Measurements from ENCODE around the gene RCN2. TPM values are rescaled to one million over a fixed set of nuclear protein-coding genes. Genes with fewer than 3 reads are reported as not detected.

RCN2 gene
- total RNA-seq, 2 experiments from 2014 or later = 21.8 to 21.9 TPM

DNA sequence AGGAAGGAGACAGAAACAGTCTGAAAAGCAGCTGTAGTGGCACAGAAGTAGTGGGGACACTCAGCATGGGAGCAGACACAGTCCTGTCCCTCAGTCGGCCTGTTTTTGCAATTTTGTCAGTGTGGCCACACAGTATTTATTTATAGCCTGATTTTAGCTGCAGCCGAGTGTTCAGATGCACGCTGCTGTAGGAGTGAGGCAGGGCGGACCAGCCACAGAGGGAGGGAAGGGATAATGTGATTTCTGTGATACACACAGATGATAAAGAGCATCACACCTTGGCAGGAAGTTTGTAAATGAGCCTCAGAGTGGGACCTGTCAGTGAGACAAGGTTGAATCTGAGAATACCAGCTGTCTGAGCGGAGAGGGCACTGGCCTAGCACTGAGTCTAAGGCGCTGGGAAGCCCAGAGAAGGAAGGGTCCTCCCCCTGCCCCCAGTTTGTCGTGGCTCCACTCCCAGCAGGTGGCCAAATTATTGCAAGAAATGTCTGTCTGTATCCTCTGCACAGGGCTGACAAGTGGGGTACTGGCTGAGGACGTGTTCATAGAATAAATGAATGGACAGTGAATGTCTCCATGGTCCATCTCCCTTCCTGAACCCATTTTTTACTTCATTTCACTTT is 67.2 kb downstream of the RCN2 start:
- no peak for DNase-seq

DNA sequence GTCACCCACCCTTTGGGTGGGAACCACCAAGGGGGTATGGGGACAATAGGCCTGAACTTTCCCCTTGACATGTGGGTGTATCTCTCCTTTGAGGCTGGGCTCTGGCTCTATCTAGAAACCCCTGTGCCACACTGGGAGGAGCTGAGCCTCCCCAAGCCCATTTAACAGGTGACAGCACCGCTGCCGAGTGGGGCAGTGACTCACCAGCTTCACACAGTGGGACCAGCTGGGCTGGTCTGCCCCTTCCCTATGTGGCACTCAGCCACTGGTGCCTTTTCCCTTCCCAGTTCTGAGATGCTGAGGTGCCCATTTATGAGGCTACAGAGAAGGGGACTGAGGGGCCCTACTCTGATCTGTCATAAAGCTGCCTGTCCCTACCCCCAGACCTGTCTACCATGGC is 68.4 kb downstream of the RCN2 start:
- H3K4me3 Mint-ChIP-seq = peak overlapping the region; percentile 95
- CTCF ChIA-PET = interaction anchor here (1.1 kb wide), 2 partner anchors 11 to 27 kb away, joined by 3 read pairs; no protein-coding TSS in a partner anchor
- POLR2A ChIA-PET = interaction anchor here (1.1 to 1.7 kb wide), 4 partner anchors 11 to 125 kb away, joined by 3 to 7 read pairs (median 4); no protein-coding TSS in a partner anchor
- H3K27me3 Mint-ChIP-seq = no peaks in the 10 kb centered on the region
- intact Hi-C loops (cut with micrococcal nuclease) = no loop called here
- DNase-seq (peak; percentile 47), ATAC-seq (no peak)
- H3K36me3 Mint-ChIP-seq (ENCODE audit: low read depth) = peaks cover 73% of the 10 kb centered on the region
- H3K27ac Mint-ChIP-seq = peak overlapping the region; percentile 28
- TF ChIP-seq, protein P1, sequence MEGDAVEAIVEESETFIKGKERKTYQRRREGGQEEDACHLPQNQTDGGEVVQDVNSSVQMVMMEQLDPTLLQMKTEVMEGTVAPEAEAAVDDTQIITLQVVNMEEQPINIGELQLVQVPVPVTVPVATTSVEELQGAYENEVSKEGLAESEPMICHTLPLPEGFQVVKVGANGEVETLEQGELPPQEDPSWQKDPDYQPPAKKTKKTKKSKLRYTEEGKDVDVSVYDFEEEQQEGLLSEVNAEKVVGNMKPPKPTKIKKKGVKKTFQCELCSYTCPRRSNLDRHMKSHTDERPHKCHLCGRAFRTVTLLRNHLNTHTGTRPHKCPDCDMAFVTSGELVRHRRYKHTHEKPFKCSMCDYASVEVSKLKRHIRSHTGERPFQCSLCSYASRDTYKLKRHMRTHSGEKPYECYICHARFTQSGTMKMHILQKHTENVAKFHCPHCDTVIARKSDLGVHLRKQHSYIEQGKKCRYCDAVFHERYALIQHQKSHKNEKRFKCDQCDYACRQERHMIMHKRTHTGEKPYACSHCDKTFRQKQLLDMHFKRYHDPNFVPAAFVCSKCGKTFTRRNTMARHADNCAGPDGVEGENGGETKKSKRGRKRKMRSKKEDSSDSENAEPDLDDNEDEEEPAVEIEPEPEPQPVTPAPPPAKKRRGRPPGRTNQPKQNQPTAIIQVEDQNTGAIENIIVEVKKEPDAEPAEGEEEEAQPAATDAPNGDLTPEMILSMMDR (IDR thresholded peaks at IDR 0.05) = no peak
- H3K4me1 Mint-ChIP-seq (ENCODE audit: low read depth) = peaks cover 76% of the 10 kb centered on the region
- H3K9me3 Mint-ChIP-seq = peaks cover 4% of the 10 kb centered on the region

More for the DNA sequence above, 67.2 kb downstream of the RCN2 start:
- Mint-ChIP-seq H3K9me3 (no peaks in the 10 kb centered on the region), H3K27me3 (no peaks in the 10 kb centered on the region), H3K4me3 (peak overlapping the region; percentile 95), H3K36me3 (ENCODE audit: low read depth) (peaks cover 62% of the 10 kb centered on the region), H3K4me1 (ENCODE audit: low read depth) (peaks cover 77% of the 10 kb centered on the region), H3K27ac (peak overlapping the region; percentile 98)
- intact Hi-C loops (cut with micrococcal nuclease) = no loop called here
- TF ChIP-seq, protein P1 (IDR thresholded peaks at IDR 0.05) = no peak
- POLR2A ChIA-PET = interaction anchor here (1.0 to 6.3 kb wide), 8 partner anchors 10 to 44 kb away, joined by 3 to 62 read pairs (median 6); no protein-coding TSS in a partner anchor
- CTCF ChIA-PET = interaction anchor here (0.7 to 6.3 kb wide), 10 partner anchors 10 to 51 kb away, joined by 3 to 42 read pairs (median 6); no protein-coding TSS in a partner anchor
- ATAC-seq = no peak

DNA sequence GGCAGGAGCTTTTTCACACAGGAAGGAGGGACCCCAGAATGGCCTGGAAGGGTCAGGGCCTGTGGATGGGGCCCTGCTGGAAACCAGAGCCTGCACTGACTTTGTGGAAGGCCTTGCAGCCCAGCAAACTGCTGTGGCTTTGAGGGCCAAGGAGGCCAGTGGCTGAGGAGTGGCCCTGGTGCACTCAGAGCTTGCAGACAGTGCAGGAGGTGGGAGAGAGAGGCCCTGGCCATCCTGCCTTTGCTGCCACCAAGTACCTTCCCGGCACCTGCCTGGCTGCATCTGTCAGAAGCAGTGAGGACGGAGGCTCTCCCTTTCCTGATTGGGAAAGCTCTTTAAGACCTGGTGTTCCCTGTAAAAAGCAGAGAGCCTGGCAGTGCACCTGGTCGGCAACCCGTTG is 69.8 kb downstream of the RCN2 start:
- DNase-seq (no peak), ATAC-seq (no peak)
- no peaks in the 10 kb centered on the region for H3K27me3 Mint-ChIP-seq
- ChIA-PET POLR2A (interaction anchor here (0.7 to 1.5 kb wide), 5 partner anchors 12 to 449 kb away, joined by 3 to 6 read pairs (median 4); no protein-coding TSS in a partner anchor), CTCF (interaction anchor here (1.1 to 1.5 kb wide), 2 partner anchors 21 to 27 kb away, joined by 3 read pairs; no protein-coding TSS in a partner anchor)
- H3K36me3 Mint-ChIP-seq (ENCODE audit: low read depth) = peaks cover 71% of the 10 kb centered on the region
- TF ChIP-seq, protein P1 (IDR thresholded peaks at IDR 0.05) = no peak
- H3K4me1 Mint-ChIP-seq (ENCODE audit: low read depth) = peaks cover 88% of the 10 kb centered on the region
- peak overlapping the region; percentile 75 for H3K27ac Mint-ChIP-seq
- peaks cover 4% of the 10 kb centered on the region for H3K9me3 Mint-ChIP-seq
- peak overlapping the region; percentile 2 for H3K4me3 Mint-ChIP-seq
- intact Hi-C loops (cut with micrococcal nuclease) = no loop called here

DNA sequence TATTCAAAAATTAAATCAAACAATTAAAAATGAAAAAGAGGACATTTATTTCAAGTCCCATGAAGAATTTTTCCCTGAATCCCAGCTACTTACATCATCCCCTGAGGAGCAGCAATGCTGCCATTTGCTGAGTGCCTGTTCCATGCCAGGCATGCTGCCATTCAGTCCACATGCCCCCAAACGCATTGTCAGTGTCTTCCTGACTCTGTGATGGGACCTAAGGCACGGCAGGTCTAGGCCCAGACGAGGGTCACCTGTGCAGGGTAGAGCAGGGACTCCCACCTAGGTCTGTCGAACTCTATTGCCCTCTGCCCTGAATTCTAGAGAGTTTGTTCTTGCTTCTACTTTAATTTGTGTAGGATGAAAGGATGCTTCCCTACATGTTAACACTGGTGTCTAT is 70.4 kb downstream of the RCN2 start:
- ChIA-PET POLR2A (interaction anchor here (0.7 to 1.5 kb wide), 4 partner anchors 11 to 449 kb away, joined by 3 to 6 read pairs (median 4); no protein-coding TSS in a partner anchor), CTCF (interaction anchor here (1.1 to 1.5 kb wide), 2 partner anchors 20 to 27 kb away, joined by 3 read pairs; no protein-coding TSS in a partner anchor)
- peak overlapping the region; percentile 23 for H3K27ac Mint-ChIP-seq
- peaks cover 94% of the 10 kb centered on the region for H3K4me1 Mint-ChIP-seq (ENCODE audit: low read depth)
- DNase-seq (no peak), ATAC-seq (no peak)
- no peaks in the 10 kb centered on the region for H3K27me3 Mint-ChIP-seq
- H3K9me3 Mint-ChIP-seq = peaks cover 4% of the 10 kb centered on the region
- peaks cover 73% of the 10 kb centered on the region for H3K36me3 Mint-ChIP-seq (ENCODE audit: low read depth)
- intact Hi-C loops (cut with micrococcal nuclease) = no loop called here
- H3K4me3 Mint-ChIP-seq = peak overlapping the region; percentile 59
- TF ChIP-seq, protein P1 (IDR thresholded peaks at IDR 0.05) = no peak

DNA sequence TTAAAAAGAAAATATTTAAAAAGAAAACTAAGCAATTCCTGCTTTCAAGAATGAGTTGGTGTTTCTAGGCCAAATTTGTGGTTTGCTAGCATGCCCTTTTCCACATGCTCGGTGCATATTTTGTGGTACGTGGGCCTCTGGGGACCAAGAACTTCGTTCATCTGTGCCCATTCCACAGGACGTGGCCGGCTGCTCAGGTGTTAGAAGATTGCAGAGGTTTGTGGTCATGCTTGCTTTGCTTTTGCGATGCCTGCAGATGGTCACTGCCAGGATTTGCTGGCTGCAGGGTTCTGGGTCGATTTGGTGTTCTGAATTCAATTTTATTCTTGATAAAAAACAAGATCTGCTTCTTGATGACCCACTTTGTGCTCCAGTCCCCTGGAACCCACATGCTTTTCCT is 70.9 kb downstream of the RCN2 start:
- intact Hi-C loops (cut with micrococcal nuclease) = no loop called here
- peak overlapping the region; percentile 93 for H3K27ac Mint-ChIP-seq

More for the DNA sequence above, 70.9 kb downstream of the RCN2 start:
- POLR2A ChIA-PET = interaction anchor here (1.0 to 3.0 kb wide), 6 partner anchors 9 to 24 kb away, joined by 3 to 11 read pairs (median 4); no protein-coding TSS in a partner anchor
- TF ChIP-seq, protein P1 (IDR thresholded peaks at IDR 0.05) = no peak
- Mint-ChIP-seq H3K9me3 (peaks cover 4% of the 10 kb centered on the region), H3K4me3 (peak overlapping the region; percentile 59), H3K36me3 (ENCODE audit: low read depth) (peaks cover 72% of the 10 kb centered on the region), H3K27me3 (no peaks in the 10 kb centered on the region), H3K4me1 (ENCODE audit: low read depth) (peaks cover 91% of the 10 kb centered on the region)
- no peak for ATAC-seq
- CTCF ChIA-PET = interaction anchor here (0.9 kb wide), 1 partner anchor 32 kb away, joined by 3 read pairs; no protein-coding TSS in a partner anchor
- peak; percentile 51 for DNase-seq

Measured in activated CD8-positive, alpha-beta T cell treated with anti-CD3 and anti-CD28 coated beads for 36 hours (primary cell).